ENCODE data around the gene KCNQ1. TPM values are rescaled to one million over a fixed set of nuclear protein-coding genes. Genes with fewer than 3 reads are reported as not detected.

The KCNQ1 gene
- total and polyA plus RNA-seq, 4 donors, result 15.4 to 41.7 (median 26.2) TPM

DNA sequence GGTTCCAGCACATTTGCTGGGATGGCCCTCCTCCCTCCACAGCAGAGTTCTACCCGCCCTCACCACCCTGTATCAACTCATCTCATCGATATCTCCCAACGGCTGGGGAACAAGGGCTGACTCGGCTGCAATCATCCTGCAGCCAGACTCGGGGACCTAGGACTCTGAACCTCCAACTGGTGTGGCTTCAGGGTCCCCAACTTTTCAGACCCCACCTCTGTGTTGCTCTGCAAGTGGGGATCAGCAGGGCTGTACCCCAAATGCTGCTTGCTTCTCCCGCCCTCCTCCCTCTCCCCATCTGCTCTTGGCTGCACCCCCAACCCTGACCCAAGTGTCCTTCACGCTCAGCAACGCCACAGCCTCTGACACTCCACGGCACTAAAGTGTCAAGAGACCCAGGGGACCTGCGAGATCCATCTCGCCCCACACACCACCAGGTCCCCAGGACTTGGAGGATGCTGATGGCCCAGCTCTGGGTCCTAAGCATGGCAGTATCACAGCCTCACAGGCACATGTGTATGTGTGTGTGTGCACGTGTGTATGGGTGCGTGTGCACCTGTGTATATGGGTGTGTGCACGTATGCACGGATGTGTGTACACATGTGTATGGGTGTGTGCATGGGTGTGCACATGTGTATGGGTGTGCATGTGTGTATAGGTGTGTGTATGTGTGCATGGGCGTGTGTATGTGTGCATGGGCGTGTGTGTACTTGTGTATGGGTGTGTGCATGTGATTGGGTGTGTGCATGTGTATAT lies 26.4 kb downstream of the KCNQ1 start:
- H3K36me3 ChIP-seq (ENCODE audit: control insufficient read depth in 4 of 4, insufficient read depth in 4 of 4, low read length in 4 of 4), result no peaks in the 10 kb centered on the region
- H3K27me3 ChIP-seq (ENCODE audit: control insufficient read depth in 3 of 3, insufficient read depth in 3 of 3, low read length in 2 of 3), result peaks cover 0 to 5% (median 4%) of the 10 kb centered on the region in 3 donors
- H3K9ac ChIP-seq (ENCODE audit: insufficient read depth in 1 of 2, low read length in 2 of 2), result no peak overlapping the region
- H3K4me1 ChIP-seq (ENCODE audit: control insufficient read depth in 5 of 5, insufficient read depth in 5 of 5, low read length in 5 of 5), result peaks cover 0 to 10% (median 5%) of the 10 kb centered on the region in 5 donors
- no peaks in the 10 kb centered on the region for H3K9me3 ChIP-seq (ENCODE audit: control insufficient read depth in 4 of 4, insufficient read depth in 3 of 4, low read length in 3 of 4)
- 84 to 89% methylated on average over 17 of the region's 17 CpGs for WGBS, 2 donors
- no peak for ATAC-seq (ENCODE audit: insufficient read depth, low FRiP score)
- no peak overlapping the region for H3K27ac ChIP-seq (ENCODE audit: low read depth in 1 of 2, low read length in 1 of 2)
- TF ChIP-seq, protein P1, sequence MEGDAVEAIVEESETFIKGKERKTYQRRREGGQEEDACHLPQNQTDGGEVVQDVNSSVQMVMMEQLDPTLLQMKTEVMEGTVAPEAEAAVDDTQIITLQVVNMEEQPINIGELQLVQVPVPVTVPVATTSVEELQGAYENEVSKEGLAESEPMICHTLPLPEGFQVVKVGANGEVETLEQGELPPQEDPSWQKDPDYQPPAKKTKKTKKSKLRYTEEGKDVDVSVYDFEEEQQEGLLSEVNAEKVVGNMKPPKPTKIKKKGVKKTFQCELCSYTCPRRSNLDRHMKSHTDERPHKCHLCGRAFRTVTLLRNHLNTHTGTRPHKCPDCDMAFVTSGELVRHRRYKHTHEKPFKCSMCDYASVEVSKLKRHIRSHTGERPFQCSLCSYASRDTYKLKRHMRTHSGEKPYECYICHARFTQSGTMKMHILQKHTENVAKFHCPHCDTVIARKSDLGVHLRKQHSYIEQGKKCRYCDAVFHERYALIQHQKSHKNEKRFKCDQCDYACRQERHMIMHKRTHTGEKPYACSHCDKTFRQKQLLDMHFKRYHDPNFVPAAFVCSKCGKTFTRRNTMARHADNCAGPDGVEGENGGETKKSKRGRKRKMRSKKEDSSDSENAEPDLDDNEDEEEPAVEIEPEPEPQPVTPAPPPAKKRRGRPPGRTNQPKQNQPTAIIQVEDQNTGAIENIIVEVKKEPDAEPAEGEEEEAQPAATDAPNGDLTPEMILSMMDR (IDR thresholded peaks at IDR 0.05; ENCODE audit: control extremely low read depth, extremely low read depth), result no peak
- DNase-seq, result no peak
- no peak overlapping the region for H3K4me3 ChIP-seq

DNA sequence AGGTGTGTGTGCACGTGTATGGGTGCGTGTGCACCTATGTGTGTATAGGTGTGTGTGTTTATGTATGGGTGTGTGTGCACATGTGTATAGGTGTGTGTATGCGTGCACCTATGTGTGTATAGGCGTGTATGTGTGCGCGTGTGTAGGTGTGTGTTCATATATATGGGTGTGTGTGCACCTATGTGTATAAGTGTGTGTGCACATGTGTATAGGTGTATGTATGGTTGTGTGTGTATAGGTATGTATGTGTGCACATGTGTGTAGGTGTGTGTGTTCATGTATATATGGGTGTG lies 26.9 kb downstream of the KCNQ1 start:
- no peak overlapping the region for H3K4me3 ChIP-seq
- peaks cover 0 to 5% (median 4%) of the 10 kb centered on the region in 3 donors for H3K27me3 ChIP-seq (ENCODE audit: control insufficient read depth in 3 of 3, insufficient read depth in 3 of 3, low read length in 2 of 3)
- ATAC-seq (ENCODE audit: insufficient read depth, low FRiP score), result no peak
- H3K9me3 ChIP-seq (ENCODE audit: control insufficient read depth in 4 of 4, insufficient read depth in 3 of 4, low read length in 3 of 4), result no peaks in the 10 kb centered on the region
- no peaks in the 10 kb centered on the region for H3K36me3 ChIP-seq (ENCODE audit: control insufficient read depth in 4 of 4, insufficient read depth in 4 of 4, low read length in 4 of 4)
- TF ChIP-seq, protein P1 (IDR thresholded peaks at IDR 0.05; ENCODE audit: control extremely low read depth, extremely low read depth), result no peak
- H3K4me1 ChIP-seq (ENCODE audit: control insufficient read depth in 5 of 5, insufficient read depth in 5 of 5, low read length in 5 of 5), result peaks cover 0 to 10% (median 5%) of the 10 kb centered on the region in 5 donors
- DNase-seq, result no peak
- WGBS, 2 donors, result 91 to 97% methylated on average over 6 of the region's 6 CpGs
- no peak overlapping the region for H3K27ac ChIP-seq (ENCODE audit: low read depth in 1 of 2, low read length in 1 of 2)
- no peak overlapping the region for H3K9ac ChIP-seq (ENCODE audit: insufficient read depth in 1 of 2, low read length in 2 of 2)

DNA sequence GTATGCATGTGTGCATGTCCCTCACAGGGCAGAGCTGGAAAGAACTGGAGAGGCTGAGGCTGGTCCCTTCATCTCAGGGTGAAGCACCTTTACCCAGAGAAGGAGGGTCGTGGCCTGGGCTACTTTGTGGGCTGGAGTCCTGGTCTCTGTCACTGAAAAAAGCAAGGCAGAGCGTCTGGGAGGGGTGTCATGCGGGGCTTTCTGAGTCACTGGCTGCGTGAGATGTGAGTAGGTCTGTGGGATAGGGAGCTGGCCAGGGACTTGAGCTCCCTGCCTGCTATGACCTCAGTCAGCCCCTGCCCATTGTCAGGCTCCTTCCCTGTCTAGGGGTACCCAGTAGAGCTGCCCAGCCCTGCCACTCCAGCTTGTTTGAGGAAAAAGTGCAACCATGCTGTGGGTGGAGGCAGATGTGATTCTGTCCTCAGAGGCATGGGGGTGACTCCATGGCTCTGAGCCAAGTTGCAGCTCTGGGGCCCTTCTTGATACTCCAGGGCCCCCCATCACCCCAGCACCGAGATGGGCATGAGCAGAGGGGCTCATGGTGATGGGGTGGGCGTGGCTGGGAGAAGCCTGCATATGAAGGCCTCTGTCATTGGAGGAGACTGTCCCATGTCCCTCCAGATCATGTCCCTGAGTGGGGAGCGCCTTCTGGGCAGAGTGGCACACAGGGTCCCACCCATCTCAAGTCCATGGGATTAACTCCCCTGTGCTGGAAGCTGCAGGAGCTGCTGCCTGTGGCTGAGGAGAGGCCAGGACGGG lies 27.8 kb downstream of the KCNQ1 start:
- H3K27ac ChIP-seq (ENCODE audit: low read depth in 1 of 2, low read length in 1 of 2), result no peak overlapping the region
- H3K9ac ChIP-seq (ENCODE audit: insufficient read depth in 1 of 2, low read length in 2 of 2), result no peak overlapping the region
- H3K4me3 ChIP-seq, result no peak overlapping the region
- DNase-seq (no peak), ATAC-seq (ENCODE audit: insufficient read depth, low FRiP score) (no peak)
- TF ChIP-seq, protein P1 (IDR thresholded peaks at IDR 0.05; ENCODE audit: control extremely low read depth, extremely low read depth), result no peak
- no peaks in the 10 kb centered on the region for H3K36me3 ChIP-seq (ENCODE audit: control insufficient read depth in 4 of 4, insufficient read depth in 4 of 4, low read length in 4 of 4)
- H3K27me3 ChIP-seq (ENCODE audit: control insufficient read depth in 3 of 3, insufficient read depth in 3 of 3, low read length in 2 of 3), result peaks cover 0 to 5% (median 4%) of the 10 kb centered on the region in 3 donors
- 78 to 91% methylated on average over 8 of the region's 8 CpGs for WGBS, 2 donors
- H3K9me3 ChIP-seq (ENCODE audit: control insufficient read depth in 4 of 4, insufficient read depth in 3 of 4, low read length in 3 of 4), result no peaks in the 10 kb centered on the region
- H3K4me1 ChIP-seq (ENCODE audit: control insufficient read depth in 5 of 5, insufficient read depth in 5 of 5, low read length in 5 of 5), result peaks cover 0 to 10% (median 5%) of the 10 kb centered on the region in 5 donors
